Activated T-helper 1 cell treated with Interleukin-2 at 50 U/mL for 16 hours (primary cell): ENCODE results near the gene PDE11A.
"Not testable (repeated sequence)": the region's sequence is repeated elsewhere in the genome, so short reads cannot be mapped to it uniquely, and the experiment has no call there.

Experiments used
- DNase-seq: peaks from one replicate; pipeline ENCODE4 v3.0.0-alpha.2; 2020; ENCODE audit warnings: low read depth

The PDE11A gene

DNA sequence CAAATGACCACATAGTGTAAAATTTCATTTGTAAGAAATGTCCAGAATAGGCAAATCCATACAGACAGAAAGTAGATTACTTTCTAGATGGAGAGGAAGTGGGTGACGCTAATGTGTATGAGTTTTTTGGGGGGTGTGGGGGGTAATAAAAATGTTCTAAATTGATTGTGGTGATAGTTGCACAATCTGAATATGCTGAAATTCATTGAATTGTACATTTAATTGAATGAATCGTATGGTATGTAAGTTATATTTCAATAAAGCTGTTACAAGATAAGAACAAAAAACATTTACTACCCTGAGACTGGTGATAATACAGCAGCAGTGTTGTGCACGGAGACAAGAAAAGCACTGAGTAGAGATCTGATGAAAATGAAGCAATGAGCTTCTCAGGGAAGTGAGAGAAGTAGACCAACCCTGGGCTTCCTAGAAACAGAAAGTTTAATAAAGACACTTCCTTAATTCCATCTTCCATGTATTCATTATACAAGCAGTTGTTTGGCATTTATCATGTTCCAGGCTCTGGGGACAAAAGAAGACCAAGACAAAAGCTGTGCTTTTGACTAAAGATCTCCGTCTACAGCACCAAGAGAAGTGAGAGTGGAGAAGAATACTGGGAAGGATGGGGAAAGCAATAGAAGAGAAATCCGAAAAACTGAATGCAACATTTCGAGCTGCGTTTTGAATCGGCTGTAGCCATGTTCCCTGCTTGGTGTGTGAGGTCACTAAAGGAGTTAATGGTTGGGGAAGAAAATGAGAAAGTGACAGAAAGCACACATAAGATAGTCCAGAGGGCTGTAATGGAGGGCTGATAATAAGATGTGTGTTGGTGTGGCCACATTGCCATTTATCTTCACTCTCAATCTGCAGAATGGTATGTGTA lies 1.8 kb upstream of the PDE11A start:
- DNase-seq, result no peak

DNA sequence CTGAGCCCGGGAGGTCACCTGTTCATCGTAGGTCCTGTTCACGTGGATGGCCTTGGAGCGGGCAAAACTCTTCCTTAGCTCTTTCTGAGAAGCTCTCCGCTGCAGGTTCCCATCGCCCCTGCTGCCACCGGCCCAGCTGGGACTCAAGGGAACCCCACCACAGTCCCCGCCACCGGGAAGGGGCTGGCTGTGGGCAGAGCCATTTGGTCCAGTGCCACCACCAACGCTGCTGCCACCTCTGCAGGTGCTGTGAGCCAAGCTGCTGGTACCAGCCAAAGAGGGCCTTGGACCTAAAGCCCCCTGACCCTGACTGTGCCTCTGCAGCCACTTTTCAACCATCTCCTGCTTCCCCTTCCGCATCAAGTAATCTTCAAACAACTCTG lies 586 bp downstream of the PDE11A start:
- DNase-seq, result no peak

- no peak for DNase-seq
Measured at GRCh38 chr2:178070824-178071223, 1.8 kb downstream of the PDE11A start.

DNA sequence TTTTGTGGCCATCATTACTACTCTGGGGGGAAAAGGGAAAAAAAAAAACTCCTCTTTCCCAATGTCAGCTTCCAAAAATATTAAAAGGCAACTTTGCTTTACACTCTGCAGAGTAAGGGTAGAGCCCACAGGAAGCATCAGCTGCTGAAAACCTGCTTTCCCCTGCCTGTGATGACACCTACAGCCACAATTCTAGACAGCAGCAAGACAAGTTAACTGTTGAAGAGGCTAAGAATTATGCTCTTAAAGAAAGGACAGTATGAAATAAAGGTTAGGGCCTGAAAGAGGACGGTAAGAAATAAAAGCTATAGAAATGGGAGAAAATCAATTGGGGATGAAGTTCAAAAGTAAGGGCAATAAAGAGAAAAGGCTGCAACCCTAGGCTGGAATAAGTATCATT lies 3.0 kb downstream of the PDE11A start:
- no peak for DNase-seq

DNA sequence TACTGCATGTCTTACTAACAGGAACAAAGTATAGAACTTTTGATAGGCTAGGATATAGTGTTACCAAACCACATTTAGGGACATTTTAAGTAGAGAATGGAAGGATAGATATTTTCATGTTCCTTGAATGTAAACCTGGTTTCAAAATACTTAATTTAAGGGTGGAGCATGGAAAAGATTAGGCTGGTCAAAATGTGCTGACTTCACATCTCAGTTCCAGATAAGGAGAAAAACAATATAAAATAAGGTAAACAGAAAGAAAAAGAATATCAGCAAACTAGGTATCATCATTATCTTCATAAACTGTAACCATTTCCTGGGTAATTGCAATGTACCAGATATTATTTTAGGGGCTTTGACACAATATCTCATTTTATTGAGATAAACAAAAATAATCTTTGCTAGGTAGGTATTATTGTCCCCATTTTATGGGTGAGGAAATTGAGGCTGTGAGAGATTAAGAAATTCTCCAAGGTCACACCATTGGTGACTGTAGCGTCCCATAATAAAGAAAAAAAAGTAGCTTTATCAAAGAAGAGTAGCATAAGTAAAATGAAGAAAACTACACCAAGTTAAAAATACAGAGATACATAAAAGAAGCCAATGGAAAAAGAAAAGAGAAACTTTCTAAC lies 3.6 kb downstream of the PDE11A start:
- no peak for DNase-seq

GRCh38 chr2:178066890-178067669 lies 5.5 kb downstream of the PDE11A start:
- no peak for DNase-seq

DNA sequence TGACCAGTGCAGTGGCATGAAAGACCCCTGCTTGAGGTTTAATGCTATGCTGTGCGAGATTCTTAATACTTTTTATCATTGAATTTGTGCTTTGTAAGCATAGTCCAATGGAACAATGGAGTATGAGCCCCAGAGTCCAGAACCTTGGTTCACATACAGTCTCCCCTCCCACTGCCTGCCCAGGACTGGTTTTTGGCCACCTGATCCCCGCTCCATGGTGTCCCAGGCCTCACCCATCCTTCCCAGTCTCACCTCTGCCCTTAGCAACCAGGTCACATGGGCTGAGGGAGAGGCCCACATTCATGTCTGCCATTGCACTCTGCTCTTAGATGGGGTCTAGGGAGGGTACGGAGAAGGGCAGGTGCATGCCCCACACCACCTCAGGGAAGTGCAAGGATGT lies 6.3 kb downstream of the PDE11A start:
- no peak for DNase-seq

DNA sequence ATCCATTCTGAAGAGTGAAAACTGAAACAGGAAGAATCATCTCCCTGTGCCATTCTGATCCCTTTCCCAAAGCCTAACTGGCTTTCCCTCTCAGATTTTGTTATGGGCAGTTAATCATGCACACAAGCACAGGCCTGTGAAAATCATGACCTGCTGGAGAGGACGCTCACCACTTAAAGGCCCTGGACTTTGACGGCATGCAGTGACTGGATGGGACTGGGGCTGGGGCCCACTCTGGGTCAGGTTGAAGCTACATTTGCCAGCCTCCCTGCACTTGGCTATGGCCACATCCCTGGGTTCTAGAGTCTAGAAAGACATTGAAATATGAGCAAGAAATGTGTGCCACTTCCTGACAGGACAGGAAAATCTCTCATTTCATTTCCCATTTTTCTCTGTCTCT lies 12.9 kb downstream of the PDE11A start:
- DNase-seq, result no peak

DNA sequence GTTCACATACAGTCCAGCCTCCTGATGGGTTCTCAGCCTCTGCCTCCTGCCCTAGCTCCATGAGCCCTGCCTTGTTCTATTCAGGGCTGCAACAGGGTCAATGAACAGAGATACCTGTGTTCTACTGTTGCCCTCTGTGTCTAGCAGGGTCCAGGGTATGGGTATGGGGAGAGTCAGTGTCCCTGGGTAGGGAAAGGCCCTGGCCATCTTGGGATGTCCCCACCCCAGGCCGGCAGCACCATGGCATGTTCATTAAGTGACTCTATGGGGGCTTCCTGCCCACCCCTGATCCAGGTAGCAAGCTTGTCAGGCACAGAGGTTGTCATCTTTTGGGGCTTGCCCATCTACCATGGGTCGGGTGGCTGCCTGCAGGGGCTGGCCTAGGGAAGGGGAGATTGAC lies 13.5 kb downstream of the PDE11A start:
- DNase-seq, result no peak

DNA sequence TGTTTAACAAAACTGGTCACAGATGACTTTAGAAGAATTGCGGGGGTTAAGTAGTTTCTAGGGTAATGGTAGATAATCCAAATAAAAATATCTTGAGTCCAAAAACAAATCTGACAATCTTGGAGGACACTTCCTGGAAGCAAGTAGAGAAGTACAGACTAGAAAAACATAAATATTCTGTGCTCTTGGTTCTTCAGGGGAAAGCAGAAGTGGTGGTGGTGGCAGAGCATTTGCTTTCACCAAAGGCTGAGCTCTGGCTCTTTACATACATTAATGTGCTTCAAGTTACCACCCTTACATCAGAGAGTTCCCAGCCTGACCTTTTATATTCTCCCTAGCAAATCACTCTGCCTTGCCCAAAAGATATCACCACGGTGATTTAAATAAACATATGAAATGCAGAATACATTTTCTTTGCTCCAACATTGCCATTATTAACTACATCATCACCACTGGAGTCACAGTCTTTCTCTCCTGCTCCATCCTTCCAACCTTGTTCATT lies 15.3 kb downstream of the PDE11A start:
- DNase-seq, result no peak

GRCh38 chr2:178056345-178056744 lies 16.2 kb downstream of the PDE11A start:
- DNase-seq, result no peak

DNA sequence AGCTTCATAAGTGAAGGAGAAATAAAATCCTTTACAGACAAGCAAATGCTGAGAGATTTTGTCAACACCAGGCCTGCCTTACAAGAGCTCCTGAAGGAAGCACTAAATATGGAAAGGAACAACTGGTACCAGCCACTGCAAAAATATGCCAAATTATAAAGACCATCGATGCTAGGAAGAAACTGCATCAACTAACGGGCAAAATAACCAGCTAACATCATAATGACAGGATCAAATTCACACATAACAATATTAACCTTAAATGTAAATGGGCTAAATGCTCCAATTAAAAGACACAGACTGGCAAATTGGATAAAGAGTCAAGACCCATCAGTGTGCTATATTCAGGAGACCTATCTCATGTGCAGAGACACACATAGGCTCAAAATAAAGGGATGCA lies 21.3 kb downstream of the PDE11A start:
- not testable (repeated sequence) for DNase-seq

DNA sequence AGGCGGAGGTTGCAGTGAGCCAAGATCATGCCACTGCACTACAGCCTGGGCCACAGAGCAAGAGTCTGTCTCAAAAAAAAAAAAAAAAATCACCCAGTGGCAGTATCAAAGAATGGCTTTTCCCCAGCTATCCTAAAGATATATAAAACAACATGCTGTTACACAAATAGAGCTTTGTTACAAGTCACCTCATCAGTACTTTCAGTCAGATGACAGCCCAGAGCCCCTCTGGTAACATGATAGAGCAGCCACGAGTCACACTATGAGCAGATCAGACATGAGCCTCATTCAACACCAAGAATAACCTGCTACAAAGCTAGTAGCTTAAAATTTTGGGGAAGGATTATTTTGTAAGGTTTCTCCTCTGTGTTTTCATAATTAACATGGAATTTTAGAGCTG lies 25.2 kb downstream of the PDE11A start:
- DNase-seq, result no peak

GRCh38 chr2:178044836-178045235 lies 27.7 kb downstream of the PDE11A start:
- no peak for DNase-seq

GRCh38 chr2:178043266-178043665 lies 29.3 kb downstream of the PDE11A start:
- DNase-seq, result no peak

- DNase-seq, result not testable (repeated sequence)
Measured at GRCh38 chr2:178033583-178033982, 39.0 kb downstream of the PDE11A start.

- no peak for DNase-seq
Measured at GRCh38 chr2:178029342-178029741, 43.2 kb downstream of the PDE11A start.

DNA sequence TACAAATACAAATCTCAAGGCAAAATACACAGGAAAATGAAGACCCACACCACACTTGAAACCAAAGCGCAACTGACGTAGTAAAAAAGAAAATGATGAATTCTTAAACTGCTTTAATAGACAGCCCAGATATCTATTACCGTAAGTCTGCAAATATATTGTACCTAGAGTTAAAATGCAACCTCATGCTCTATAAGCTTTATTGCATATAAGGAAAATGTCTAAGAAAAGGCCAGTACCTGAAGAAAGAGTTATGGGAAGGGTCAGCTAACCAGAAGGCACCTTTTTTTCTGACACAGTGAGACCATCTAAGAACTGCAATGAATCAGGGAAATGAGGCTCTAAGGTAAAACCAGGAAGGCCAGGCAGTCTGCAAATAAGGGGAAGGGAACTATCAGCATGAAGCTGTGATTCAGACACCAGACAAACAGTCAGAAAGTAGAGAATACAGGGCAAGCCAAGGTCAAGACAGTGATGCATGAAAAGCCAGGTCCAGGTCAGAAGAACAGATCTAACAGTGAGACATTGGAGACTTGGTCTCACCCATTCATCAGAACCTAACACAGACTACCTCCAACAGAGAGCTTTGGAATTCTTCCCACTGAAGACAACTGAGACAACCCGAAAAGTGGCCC lies 46.9 kb downstream of the PDE11A start:
- no peak for DNase-seq

GRCh38 chr2:178018141-178018540 lies 54.4 kb downstream of the PDE11A start:
- DNase-seq, result no peak

DNA sequence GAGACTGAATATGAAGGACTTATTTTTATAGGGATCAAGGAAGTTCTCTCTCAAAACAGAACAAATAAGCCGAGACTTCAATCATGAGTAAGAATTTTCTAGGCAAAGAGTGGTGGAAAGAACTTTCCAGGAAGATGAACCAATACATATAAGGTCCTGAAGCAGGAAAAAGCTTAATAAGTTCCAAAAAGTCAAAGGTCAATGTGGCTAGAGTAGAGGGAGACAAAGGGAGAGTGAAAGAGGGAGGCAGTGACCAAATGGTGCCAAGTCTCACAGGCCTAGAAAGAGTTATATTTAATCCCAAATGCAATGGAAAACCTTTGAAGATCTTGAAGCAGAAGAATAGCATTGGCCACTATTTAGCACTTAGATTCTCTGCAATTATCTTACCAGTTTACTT lies 56.0 kb downstream of the PDE11A start:
- DNase-seq, result no peak

- no peak for DNase-seq
Measured at GRCh38 chr2:178012639-178013038, 59.9 kb downstream of the PDE11A start.

DNA sequence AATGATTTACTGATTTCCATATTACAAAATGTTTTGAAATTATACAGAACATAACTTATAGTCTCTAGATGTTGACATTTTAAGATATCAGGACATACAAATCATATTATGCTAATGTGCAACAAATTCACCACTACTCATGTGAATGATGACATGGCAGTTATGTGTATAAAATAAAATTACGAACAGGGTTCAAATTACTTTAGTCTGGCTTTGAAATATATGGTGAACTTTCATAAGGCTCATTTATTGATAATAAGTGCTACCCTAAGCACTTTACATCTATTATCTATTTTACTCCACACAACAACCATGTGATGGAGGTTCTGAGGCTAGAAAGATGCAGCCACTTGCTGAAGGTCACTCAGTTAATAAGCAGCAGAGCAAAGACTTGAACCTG lies 62.8 kb downstream of the PDE11A start:
- DNase-seq, result no peak
